22Rv1 (cell line): ENCODE measurements around the gene VSTM4.

Experiments used
- ZFX ChIP-seq: fragments of 450-650 bp; IDR thresholded peaks from 2 replicates; pipeline ENCODE4 v1.6.1; 2017; ENCODE audit warnings: antibody characterized with exemption, borderline replicate concordance
- TF ChIP-seq, protein P1 (sequence below): fragments of 450-650 bp; IDR thresholded peaks from 2 replicates; pipeline ENCODE4 v1.5.1; 2017; ENCODE audit warnings: mild to moderate bottlenecking

DNA sequence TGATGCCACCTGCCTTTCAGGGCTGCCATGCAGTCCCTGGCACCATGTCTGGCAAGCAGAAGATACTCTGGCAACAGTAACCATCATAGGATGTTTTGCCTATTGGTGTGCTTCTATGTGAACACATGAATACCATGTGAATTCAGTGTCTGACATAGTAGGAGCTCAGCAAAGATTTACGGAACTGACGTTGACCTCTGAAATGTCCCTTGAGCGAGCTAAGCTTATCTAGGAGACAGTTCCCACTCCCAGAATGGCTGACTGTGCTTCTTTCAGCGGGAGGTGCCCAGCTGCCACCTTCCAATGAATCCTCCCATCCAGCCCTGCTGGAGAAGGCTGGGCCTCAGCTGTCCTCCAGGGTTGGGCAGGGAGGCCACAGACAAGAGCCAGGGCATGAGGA lies 104.5 kb downstream of the VSTM4 start:
- TF ChIP-seq, protein P1, sequence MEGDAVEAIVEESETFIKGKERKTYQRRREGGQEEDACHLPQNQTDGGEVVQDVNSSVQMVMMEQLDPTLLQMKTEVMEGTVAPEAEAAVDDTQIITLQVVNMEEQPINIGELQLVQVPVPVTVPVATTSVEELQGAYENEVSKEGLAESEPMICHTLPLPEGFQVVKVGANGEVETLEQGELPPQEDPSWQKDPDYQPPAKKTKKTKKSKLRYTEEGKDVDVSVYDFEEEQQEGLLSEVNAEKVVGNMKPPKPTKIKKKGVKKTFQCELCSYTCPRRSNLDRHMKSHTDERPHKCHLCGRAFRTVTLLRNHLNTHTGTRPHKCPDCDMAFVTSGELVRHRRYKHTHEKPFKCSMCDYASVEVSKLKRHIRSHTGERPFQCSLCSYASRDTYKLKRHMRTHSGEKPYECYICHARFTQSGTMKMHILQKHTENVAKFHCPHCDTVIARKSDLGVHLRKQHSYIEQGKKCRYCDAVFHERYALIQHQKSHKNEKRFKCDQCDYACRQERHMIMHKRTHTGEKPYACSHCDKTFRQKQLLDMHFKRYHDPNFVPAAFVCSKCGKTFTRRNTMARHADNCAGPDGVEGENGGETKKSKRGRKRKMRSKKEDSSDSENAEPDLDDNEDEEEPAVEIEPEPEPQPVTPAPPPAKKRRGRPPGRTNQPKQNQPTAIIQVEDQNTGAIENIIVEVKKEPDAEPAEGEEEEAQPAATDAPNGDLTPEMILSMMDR, result no peak
- no peak for TF ChIP-seq ZFX
